ENCODE measurements around the gene NISCH. TPM values are rescaled to one million over a fixed set of nuclear protein-coding genes. Genes with fewer than 3 reads are reported as not detected.

Gene NISCH
- total RNA-seq, 1 experiment from 2014 or later = 62.2 TPM

DNA sequence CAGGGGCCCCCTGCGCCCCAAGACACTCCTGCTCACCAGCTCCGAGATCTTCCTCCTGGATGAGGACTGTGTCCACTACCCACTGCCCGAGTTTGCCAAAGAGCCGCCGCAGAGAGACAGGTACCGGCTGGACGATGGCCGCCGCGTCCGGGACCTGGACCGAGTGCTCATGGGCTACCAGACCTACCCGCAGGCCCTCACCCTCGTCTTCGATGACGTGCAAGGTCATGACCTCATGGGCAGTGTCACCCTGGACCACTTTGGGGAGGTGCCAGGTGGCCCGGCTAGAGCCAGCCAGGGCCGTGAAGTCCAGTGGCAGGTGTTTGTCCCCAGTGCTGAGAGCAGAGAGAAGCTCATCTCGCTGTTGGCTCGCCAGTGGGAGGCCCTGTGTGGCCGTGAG is 36.7 kb downstream of the NISCH start:
- BruUV-seq (replicated peaks) = no TSS peak
- no peak overlapping the region for H3K4me3 Mint-ChIP-seq (ENCODE audit: unreplicated experiment)
- no peaks in the 10 kb centered on the region for H3K27me3 Mint-ChIP-seq (ENCODE audit: insufficient read depth, unreplicated experiment)
- intact Hi-C loops (cut with micrococcal nuclease; ENCODE audit: unreplicated experiment) = no loop called here
- CTCF ChIA-PET = no interaction called here
- peaks cover 22% of the 10 kb centered on the region for H3K36me3 Mint-ChIP-seq (ENCODE audit: insufficient read depth, unreplicated experiment)
- TF ChIP-seq, protein P1, sequence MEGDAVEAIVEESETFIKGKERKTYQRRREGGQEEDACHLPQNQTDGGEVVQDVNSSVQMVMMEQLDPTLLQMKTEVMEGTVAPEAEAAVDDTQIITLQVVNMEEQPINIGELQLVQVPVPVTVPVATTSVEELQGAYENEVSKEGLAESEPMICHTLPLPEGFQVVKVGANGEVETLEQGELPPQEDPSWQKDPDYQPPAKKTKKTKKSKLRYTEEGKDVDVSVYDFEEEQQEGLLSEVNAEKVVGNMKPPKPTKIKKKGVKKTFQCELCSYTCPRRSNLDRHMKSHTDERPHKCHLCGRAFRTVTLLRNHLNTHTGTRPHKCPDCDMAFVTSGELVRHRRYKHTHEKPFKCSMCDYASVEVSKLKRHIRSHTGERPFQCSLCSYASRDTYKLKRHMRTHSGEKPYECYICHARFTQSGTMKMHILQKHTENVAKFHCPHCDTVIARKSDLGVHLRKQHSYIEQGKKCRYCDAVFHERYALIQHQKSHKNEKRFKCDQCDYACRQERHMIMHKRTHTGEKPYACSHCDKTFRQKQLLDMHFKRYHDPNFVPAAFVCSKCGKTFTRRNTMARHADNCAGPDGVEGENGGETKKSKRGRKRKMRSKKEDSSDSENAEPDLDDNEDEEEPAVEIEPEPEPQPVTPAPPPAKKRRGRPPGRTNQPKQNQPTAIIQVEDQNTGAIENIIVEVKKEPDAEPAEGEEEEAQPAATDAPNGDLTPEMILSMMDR (IDR thresholded peaks at IDR 0.05; ENCODE audit: insufficient read depth in 1 of 2, low read depth in 1 of 2, low read length in 1 of 2, severe bottlenecking in 1 of 2, unreplicated experiment in 1 of 2) = no peak
- no peaks in the 10 kb centered on the region for H3K9me3 ChIP-seq
- H3K27me3 ChIP-seq (replicated peaks; ENCODE audit: control insufficient read depth, insufficient read depth, low read length) = no peaks in the 10 kb centered on the region
- DNase-seq = no peak
- H3K9me3 Mint-ChIP-seq (ENCODE audit: unreplicated experiment) = no peaks in the 10 kb centered on the region
- H3K4me1 Mint-ChIP-seq (ENCODE audit: low read depth, unreplicated experiment) = no peaks in the 10 kb centered on the region
- H3K4me1 ChIP-seq = no peaks in the 10 kb centered on the region
- H3K36me3 ChIP-seq (ENCODE audit: control insufficient read depth, insufficient read depth, low read length) = 0 out of 2 replicates have a peak, but pooled peaks cover 1% of the 10 kb centered on the region
- no peak overlapping the region for H3K4me3 ChIP-seq (ENCODE audit: low read depth, low read length)
- POLR2A ChIA-PET = no interaction called here
- H3K27ac Mint-ChIP-seq (ENCODE audit: unreplicated experiment) = no peak overlapping the region

DNA sequence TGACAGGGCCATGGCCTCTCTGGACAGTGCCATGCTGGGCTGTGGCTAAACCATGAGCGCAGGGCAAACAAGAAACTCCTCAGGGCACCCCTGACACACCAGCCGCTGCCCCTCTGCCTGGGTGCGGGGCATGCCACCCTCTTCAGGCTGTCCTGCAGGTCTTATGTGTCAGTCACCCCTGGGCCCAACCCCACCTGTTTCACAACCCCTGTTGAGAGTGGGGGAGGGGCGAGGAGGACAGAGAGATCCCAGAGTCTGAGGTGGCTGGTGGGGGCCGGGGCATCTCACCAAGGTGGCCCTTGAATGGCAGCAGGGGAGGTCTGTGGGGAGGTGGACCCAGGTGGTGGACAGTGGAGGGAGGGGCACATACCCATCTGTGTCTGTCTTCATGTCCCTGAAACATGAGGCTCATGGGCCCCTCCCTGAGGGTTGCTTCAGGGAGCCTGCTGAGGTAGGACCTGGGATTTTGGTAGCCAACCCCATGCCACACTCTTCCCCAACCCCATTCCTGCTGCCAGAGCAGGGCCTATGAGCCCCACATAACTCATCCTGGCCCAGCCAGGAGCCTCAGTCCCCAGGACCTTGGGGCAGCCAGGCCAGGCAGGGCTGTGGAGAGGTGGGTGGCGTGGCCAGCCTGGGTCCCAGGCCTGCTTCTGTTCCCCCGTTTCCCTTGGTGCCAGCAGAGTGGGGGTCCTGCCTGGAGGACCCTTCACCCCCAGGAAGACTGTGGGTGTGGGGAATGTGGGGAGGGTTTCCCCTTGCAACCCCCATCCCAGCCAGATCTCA is 38.0 kb downstream of the NISCH start:
- peak in 1 of 2 experiments; percentile 21 for DNase-seq
- Histone ChIP-seq H3K36me3 (ENCODE audit: control insufficient read depth, insufficient read depth, low read length) (0 out of 2 replicates have a peak, but pooled peaks cover 1% of the 10 kb centered on the region), H3K4me1 (no peaks in the 10 kb centered on the region), H3K9me3 (no peaks in the 10 kb centered on the region), H3K27me3 (replicated peaks; ENCODE audit: control insufficient read depth, insufficient read depth, low read length) (no peaks in the 10 kb centered on the region), H3K4me3 (ENCODE audit: low read depth, low read length) (no peak overlapping the region)
- Mint-ChIP-seq H3K27ac (ENCODE audit: unreplicated experiment) (no peak overlapping the region), H3K4me3 (ENCODE audit: unreplicated experiment) (no peak overlapping the region), H3K9me3 (ENCODE audit: unreplicated experiment) (no peaks in the 10 kb centered on the region), H3K4me1 (ENCODE audit: low read depth, unreplicated experiment) (no peaks in the 10 kb centered on the region), H3K36me3 (ENCODE audit: insufficient read depth, unreplicated experiment) (peaks cover 12% of the 10 kb centered on the region), H3K27me3 (ENCODE audit: insufficient read depth, unreplicated experiment) (no peaks in the 10 kb centered on the region)
- TF ChIP-seq, protein P1 (IDR thresholded peaks at IDR 0.05; ENCODE audit: insufficient read depth in 1 of 2, low read depth in 1 of 2, low read length in 1 of 2, severe bottlenecking in 1 of 2, unreplicated experiment in 1 of 2) = no peak
- no TSS peak for BruUV-seq (replicated peaks)
- ChIA-PET POLR2A (no interaction called here), CTCF (no interaction called here)
- intact Hi-C loops (cut with micrococcal nuclease; ENCODE audit: unreplicated experiment) = no loop called here

DNA sequence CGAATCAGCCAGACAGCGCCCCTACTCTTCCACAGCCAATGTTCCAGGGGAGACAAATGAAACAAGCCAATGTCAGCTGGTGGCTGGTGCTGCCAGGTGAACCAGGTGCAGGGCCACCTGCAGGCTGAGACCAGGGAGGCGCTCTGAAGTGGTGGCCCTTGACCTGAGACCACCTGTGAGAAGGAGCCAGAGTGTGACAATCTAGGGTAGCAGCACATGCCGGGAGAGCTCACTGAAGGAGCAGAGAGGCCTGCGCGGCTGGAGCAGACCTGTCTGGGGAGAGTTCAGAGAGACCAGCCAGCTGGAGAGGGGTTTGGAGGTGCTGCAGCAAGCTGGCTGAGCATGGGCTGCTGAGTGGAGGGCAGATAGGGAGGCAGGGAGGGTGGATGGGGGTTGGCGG is 39.0 kb downstream of the NISCH start:
- no TSS peak for BruUV-seq (replicated peaks)
- DNase-seq = no peak
- Mint-ChIP-seq H3K9me3 (ENCODE audit: unreplicated experiment) (no peaks in the 10 kb centered on the region), H3K36me3 (ENCODE audit: insufficient read depth, unreplicated experiment) (peaks cover 12% of the 10 kb centered on the region), H3K27me3 (ENCODE audit: insufficient read depth, unreplicated experiment) (no peaks in the 10 kb centered on the region), H3K27ac (ENCODE audit: unreplicated experiment) (peak overlapping the region; percentile 70), H3K4me1 (ENCODE audit: low read depth, unreplicated experiment) (no peaks in the 10 kb centered on the region), H3K4me3 (ENCODE audit: unreplicated experiment) (no peak overlapping the region)
- CTCF ChIA-PET = no interaction called here
- no peaks in the 10 kb centered on the region for H3K27me3 ChIP-seq (replicated peaks; ENCODE audit: control insufficient read depth, insufficient read depth, low read length)
- intact Hi-C loops (cut with micrococcal nuclease; ENCODE audit: unreplicated experiment) = no loop called here
- H3K9me3 ChIP-seq = no peaks in the 10 kb centered on the region
- H3K4me1 ChIP-seq = no peaks in the 10 kb centered on the region
- POLR2A ChIA-PET = no interaction called here
- TF ChIP-seq, protein P1 (IDR thresholded peaks at IDR 0.05; ENCODE audit: insufficient read depth in 1 of 2, low read depth in 1 of 2, low read length in 1 of 2, severe bottlenecking in 1 of 2, unreplicated experiment in 1 of 2) = no peak
- H3K4me3 ChIP-seq (ENCODE audit: low read depth, low read length) = no peak overlapping the region
- no peaks in the 10 kb centered on the region for H3K36me3 ChIP-seq (ENCODE audit: control insufficient read depth, insufficient read depth, low read length)
